GM12872 (cell line): ENCODE results near the gene GDAP2.

Source experiments
- TF ChIP-seq, protein P1 (sequence below): IDR thresholded peaks from 3 replicates; pipeline ENCODE4 v1.5.1; 2011; ENCODE audit warnings: low read depth, mild to moderate bottlenecking, low read length, moderate library complexity; ENCODE audit not compliant: insufficient read depth

The GDAP2 gene

DNA sequence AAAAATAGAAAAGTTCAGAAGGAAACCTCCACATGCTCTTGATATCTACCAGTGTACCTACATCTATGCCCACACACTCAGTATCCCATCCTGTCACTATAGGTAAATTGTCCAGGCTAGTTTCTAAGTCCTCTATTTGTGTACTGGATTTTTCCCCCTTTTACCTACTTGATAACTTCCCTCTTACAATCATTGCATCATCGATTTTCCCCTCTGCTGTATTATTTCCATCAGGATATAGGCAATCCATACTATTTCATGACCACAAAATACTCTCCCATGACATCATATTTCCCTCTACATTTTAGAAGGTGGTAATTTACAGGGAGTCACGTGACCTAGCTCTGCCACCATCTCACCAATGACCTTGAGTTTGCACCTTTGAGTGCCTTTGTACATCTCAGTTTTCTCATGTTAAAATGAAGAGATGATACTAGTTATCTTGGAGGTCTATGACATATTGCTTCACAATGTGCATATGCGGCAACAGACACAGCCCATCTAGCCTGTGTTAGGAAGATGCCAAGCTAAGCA lies 88.2 kb downstream of the GDAP2 start:
- TF ChIP-seq, protein P1, sequence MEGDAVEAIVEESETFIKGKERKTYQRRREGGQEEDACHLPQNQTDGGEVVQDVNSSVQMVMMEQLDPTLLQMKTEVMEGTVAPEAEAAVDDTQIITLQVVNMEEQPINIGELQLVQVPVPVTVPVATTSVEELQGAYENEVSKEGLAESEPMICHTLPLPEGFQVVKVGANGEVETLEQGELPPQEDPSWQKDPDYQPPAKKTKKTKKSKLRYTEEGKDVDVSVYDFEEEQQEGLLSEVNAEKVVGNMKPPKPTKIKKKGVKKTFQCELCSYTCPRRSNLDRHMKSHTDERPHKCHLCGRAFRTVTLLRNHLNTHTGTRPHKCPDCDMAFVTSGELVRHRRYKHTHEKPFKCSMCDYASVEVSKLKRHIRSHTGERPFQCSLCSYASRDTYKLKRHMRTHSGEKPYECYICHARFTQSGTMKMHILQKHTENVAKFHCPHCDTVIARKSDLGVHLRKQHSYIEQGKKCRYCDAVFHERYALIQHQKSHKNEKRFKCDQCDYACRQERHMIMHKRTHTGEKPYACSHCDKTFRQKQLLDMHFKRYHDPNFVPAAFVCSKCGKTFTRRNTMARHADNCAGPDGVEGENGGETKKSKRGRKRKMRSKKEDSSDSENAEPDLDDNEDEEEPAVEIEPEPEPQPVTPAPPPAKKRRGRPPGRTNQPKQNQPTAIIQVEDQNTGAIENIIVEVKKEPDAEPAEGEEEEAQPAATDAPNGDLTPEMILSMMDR, result no peak

DNA sequence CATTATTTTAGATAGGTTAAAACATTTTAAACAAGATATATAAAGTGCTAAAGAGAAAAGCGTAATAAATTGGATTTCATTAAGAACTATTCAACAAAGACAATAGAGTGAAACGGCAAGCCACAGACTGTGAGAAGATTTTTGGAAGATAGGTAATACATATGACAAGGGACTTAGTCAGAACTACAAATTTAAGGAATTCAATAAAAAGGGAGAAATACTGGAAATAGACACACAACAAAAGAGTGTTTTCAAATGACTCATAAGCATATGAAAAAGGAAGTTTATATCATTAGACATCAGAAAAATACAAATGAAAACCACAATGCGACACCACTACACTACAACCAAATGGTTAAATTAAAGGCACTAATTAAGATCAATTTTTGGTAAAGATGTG lies 90.5 kb downstream of the GDAP2 start:
- TF ChIP-seq, protein P1, result no peak

DNA sequence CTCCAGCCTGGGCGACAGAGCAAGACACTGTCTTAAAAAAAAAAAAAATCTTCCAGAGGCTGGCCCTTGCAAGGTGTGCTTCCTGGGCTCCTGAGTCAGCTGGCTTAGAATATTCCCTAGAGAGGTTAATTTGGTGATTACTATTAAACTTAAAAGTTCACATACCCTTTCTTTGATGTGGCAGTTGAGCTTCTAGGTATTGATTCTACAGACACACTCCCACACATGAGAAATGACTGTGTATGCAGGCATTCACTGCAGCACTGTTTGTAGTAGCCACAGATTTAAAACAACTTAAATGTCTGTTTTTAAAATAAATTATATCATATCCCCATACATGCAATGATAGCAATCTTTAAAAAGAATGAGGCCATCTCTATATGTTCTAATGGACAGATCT lies 93.4 kb downstream of the GDAP2 start:
- TF ChIP-seq, protein P1, result no peak

DNA sequence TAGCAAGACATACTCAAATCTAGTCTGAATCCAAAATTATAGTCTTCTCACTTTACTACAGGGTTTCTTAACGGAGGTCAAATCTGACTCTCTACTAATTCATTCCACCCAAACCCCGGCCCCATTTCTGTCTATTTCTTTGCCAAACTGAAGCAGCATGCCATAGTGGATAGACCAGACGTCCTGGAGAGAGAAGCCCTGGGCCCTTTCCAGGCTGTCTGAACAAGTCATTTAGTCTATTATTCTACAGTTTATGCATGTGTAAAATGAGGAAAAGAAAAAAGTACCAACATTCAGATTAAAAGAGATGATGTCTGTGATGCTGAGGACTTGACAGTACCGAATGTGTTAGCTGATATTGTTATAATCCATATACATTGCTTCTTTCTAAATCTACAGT lies 95.0 kb downstream of the GDAP2 start:
- TF ChIP-seq, protein P1, result no peak

DNA sequence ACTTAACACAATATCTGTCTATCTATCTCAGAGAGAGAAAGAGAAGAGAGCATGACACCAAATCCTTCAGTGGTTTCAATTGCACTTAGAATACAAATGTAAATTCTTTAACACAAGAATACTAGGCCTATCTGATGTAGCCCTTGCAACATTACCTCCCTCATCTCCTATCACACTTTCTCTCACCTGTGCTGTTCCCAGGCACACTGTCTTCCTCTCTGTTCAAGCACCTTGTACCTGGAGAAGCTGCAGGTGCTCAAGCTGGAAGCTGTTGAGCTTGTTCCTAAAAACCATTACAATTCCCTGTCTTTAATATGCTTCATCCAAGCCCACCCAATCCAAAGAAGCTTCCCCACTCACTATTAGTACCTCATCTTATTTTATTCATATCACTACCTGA lies 97.0 kb downstream of the GDAP2 start:
- TF ChIP-seq, protein P1, result no peak

DNA sequence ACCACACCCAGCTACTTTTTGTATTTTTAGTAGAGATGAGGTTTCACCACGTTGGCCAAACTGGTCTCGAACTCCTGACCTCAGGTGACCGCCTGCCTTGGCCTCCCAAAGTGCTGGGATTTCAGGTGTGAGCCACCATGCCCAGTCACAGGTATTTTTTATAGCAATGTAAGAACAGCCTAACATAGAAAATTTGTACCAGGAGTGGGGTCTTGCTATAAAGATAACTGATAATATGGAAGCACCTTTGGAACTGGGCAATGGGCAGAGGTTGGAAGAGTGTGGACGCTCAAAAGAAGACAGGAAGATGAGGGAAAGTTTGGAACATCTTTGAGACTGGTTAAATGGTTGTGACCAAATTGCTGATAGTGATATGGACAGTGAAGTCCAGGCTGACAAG lies 99.2 kb downstream of the GDAP2 start:
- TF ChIP-seq, protein P1, result no peak

DNA sequence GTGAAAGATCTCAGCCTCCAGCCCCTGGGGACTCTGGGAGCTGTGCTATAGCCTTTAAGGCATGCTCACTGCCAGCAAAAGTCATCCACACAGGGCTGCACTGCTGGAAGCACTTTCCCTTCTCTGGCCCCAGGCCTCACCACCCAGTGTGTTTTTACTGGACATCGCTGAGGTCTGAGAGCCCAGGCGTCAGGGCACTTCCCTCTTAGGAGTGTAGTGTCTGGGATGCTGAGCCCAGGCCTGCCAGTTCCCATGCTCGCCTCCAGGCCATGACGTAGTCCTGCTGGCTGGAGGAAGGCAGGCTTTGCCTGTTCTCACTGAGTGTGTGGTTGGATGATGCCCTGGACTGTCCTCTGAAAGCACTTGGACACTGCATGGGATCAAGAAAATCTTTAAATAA lies 101.2 kb downstream of the GDAP2 start:
- TF ChIP-seq, protein P1, result no peak
